BE2C (cell line): Measurements from ENCODE around the gene TNFRSF1A.

Source experiments
- DNase-seq: peaks from one replicate; pipeline ENCODE4 v3.0.0-alpha.2; 2020
- H3K27me3 ChIP-seq: fragments of 250-450 bp; sonication (Bioruptor Pico); 2 replicates; pipeline ENCODE4 v1.5.1; 2020; ENCODE audit warnings: mild to moderate bottlenecking
- H3K36me3 ChIP-seq: fragments of 250-450 bp; sonication (Bioruptor Pico); 2 replicates; pipeline ENCODE4 v1.5.1; 2020; ENCODE audit warnings: mild to moderate bottlenecking
- H3K4me1 ChIP-seq: fragments of 250-450 bp; sonication (Bioruptor Pico); 2 replicates; pipeline ENCODE4 v1.5.1; 2020
- H3K4me3 ChIP-seq: 2 replicates; pipeline ENCODE4 v1.5.1; 2011; ENCODE audit warnings: low read depth, low read length
- H3K9me3 ChIP-seq: fragments of 250-450 bp; sonication (Bioruptor Pico); 2 replicates; pipeline ENCODE4 v1.5.1; 2020
- TF ChIP-seq, protein P1 (sequence below): IDR thresholded peaks from 2 replicates; pipeline ENCODE4 v1.5.1; 2012; ENCODE audit warnings: mild to moderate bottlenecking, low read depth, low read length

The TNFRSF1A gene

DNA sequence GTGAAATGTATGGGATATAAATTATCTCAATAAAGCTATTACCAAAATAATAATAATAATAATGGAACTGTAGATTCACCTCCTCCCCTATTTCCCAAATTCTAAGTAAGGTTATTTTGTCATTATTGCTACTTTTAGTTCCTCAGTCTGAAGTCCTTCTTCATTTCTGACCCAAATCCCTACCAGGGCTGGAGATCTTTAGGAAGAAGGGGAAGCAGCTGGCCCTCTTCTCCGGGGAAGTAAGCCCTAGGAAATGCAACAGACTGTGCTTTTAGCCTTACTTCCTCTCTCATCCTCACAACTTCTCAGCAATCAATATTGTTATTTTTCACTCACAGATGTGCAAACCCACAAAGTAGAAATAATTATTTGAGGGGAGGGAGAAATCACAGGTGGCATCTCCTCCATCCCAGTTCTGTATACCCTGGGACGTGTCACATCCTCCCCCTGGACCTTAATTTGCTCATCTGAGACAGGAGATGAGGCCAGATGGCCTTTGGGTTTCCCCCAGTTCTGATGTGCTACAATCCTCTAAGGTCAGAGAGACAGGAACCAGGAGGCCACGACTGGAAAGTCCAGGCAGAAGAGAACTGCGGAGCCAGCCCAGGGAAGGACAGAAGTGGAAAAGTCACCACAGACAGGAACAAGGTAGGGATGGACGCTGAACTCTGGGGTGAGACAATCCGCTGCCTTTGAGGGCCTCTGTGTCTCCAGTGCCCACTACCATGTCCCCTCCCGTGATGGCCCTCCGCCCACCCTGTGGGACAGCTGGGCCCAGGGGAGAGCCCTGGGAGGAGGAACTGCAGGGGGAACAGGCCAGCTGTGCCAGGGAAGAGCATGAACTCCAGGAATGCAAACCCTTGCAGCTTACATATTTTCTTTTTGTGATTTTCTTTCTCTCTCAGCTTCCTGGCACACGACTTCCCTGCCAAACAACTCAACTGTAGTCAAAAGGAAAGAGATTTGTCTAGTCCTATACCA is 10.6 kb upstream of the TNFRSF1A start:
- no peak for DNase-seq
- TF ChIP-seq, protein P1, sequence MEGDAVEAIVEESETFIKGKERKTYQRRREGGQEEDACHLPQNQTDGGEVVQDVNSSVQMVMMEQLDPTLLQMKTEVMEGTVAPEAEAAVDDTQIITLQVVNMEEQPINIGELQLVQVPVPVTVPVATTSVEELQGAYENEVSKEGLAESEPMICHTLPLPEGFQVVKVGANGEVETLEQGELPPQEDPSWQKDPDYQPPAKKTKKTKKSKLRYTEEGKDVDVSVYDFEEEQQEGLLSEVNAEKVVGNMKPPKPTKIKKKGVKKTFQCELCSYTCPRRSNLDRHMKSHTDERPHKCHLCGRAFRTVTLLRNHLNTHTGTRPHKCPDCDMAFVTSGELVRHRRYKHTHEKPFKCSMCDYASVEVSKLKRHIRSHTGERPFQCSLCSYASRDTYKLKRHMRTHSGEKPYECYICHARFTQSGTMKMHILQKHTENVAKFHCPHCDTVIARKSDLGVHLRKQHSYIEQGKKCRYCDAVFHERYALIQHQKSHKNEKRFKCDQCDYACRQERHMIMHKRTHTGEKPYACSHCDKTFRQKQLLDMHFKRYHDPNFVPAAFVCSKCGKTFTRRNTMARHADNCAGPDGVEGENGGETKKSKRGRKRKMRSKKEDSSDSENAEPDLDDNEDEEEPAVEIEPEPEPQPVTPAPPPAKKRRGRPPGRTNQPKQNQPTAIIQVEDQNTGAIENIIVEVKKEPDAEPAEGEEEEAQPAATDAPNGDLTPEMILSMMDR = no peak
- no peak overlapping the region for H3K4me3 ChIP-seq
- H3K9me3 ChIP-seq = no peaks in the 10 kb centered on the region
- no peaks in the 10 kb centered on the region for H3K36me3 ChIP-seq
- no peaks in the 10 kb centered on the region for H3K27me3 ChIP-seq
- H3K4me1 ChIP-seq = no peaks in the 10 kb centered on the region

DNA sequence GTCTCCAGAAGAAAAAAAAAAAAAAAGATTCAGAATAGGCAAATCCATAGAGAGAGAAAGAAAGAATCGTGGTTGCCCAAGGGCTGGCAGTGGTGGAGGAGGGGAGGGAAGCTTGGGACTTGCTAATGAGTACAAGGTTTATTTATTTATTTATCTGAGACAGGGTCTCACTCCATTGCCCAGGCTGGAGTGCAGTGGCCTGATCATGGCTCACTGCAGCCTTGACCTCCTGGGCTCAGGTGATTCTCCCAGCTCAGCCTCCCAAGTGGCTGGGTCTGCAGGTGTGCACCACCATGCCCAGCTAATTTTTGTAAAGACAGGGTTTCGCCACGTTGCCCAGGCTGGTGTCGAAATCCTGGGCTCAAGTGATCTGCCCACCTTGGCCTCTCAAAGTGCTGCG is 9.7 kb upstream of the TNFRSF1A start:
- no peak overlapping the region for H3K4me3 ChIP-seq
- H3K27me3 ChIP-seq = no peaks in the 10 kb centered on the region
- DNase-seq = no peak
- TF ChIP-seq, protein P1 = no peak
- no peaks in the 10 kb centered on the region for H3K36me3 ChIP-seq
- H3K9me3 ChIP-seq = no peaks in the 10 kb centered on the region
- no peaks in the 10 kb centered on the region for H3K4me1 ChIP-seq

DNA sequence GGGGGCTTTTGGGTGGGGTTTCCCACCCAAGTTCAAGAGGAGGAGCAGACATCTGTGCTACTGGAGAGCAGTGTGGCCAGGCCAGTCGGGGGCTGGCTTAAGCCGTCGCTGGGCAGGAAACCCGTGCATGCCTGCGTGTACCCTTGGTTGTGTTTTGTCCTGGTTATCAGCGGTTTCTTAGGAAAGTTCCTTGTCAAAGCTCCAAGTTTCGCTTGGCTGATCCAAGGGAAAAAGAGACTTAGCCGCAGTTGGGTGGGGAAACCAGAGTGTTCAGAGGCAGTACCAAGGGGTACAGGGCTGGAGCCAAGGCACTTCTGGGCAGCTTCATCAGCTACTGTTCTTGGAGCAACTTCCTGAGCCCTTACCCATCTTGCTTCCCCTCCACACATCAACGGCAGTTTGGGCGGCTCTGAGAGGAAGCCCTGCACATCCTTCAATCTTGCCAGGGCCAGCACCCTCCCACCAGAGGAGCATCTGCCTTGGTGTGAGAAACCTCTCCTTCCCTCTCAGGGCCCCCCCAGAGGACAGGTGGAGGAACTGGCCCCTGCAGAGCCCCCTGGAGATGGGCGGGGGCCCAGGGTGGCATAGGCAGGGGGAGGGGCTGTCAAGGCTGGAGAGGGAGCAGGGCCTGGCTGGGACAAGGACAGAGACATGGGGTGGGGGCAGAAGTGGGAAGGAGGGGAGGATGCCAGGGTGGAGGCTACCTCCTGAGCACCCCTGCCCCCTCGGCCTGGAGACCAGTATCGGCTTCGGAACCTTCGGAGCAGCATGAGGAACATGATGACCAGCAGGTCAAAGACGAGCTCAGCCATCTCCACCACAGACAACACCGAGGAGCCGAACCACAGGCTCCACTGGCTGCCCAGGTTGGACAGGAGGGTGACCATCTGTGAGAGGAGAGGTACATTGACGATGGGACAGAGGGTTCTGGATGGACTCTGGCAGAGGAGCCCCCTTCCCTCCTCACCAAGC is 5.8 kb upstream of the TNFRSF1A start:
- peaks cover 9% of the 10 kb centered on the region for H3K4me1 ChIP-seq
- TF ChIP-seq, protein P1 = no peak
- H3K27me3 ChIP-seq = no peaks in the 10 kb centered on the region
- no peak overlapping the region for H3K4me3 ChIP-seq
- no peak for DNase-seq
- H3K36me3 ChIP-seq = no peaks in the 10 kb centered on the region
- peaks cover 3% of the 10 kb centered on the region; the same call in 1 of the 2 replicates for H3K9me3 ChIP-seq

DNA sequence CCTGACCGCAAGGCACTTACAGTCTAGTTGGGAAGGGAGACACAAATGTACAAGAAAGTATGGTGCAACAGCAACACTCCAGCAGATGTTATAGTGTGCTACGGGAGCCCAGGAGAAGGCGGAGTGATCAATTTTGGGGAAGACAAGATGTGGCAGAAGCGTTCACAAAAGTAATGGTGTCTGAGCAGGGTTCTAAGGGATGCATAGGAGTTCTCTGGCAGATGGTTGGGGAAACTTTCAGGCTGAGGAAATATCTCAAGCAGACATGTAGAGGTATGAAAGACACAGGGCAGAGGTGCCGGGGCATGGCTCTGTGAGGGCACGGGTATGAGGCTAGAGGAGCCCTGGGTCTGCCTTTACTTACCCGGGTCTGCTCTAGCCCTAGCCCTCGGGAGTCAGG is 5.1 kb upstream of the TNFRSF1A start:
- Histone ChIP-seq H3K9me3 (peaks cover 3% of the 10 kb centered on the region; the same call in 1 of the 2 replicates), H3K4me1 (peaks cover 9% of the 10 kb centered on the region), H3K4me3 (no peak overlapping the region), H3K36me3 (no peaks in the 10 kb centered on the region), H3K27me3 (no peaks in the 10 kb centered on the region)
- no peak for DNase-seq
- TF ChIP-seq, protein P1 = no peak

DNA sequence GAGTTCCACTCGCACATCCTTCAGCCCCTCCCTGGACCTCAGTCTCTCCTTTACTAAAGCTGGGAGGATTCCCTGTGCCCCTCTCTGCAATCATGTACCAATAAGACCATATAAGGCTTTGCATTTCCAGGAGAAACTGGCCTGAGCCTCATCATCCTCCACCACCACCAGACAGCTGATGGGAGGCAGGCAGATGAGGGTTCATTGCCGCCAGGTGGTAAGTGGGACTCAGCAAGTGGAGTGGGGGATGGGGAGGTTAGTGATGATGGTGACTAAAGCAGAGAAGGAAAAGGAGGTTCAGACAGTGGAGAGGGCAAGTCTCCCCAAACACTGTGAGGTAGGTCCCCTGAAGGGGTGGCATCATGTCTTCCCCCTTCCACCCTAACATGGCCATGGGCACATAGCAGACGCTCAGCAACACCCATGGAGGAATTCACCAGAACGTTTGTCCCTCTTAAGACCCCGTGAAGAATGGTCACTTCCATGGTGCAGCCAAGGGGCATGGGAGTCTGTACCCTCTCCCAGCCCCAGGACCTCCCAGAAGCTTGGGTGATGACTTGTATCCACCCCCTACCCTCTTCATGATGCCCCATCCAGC is 4.5 kb upstream of the TNFRSF1A start:
- Histone ChIP-seq H3K36me3 (no peaks in the 10 kb centered on the region), H3K4me1 (peaks cover 9% of the 10 kb centered on the region), H3K4me3 (no peak overlapping the region), H3K9me3 (peaks cover 3% of the 10 kb centered on the region; the same call in 1 of the 2 replicates), H3K27me3 (no peaks in the 10 kb centered on the region)
- TF ChIP-seq, protein P1 = no peak
- no peak for DNase-seq
